Sigmoid colon (tissue), 4 donors: ENCODE results near the gene PIP4K2A.

Experiments used
- EP300 ChIP-seq, 4 donors: sonication (generic); formaldehyde crosslinking; IDR thresholded peaks; one replicate each; pipeline ENCODE4 v1.6.1; 2017; ENCODE audit warnings: antibody characterized with exemption in 4 of 4
- POLR2A ChIP-seq, 2 donors: fragments of 450-650 bp; IDR thresholded peaks; one replicate each; pipeline ENCODE4 v1.6.1; 2016; ENCODE audit warnings: antibody characterized with exemption in 2 of 2, mild to moderate bottlenecking in 2 of 2, moderate library complexity in 2 of 2
- POLR2AphosphoS5 ChIP-seq, 4 donors: sonication (generic); formaldehyde crosslinking; IDR thresholded peaks; one replicate each; pipeline ENCODE4 v1.6.1; 2017; ENCODE audit warnings: antibody characterized with exemption in 4 of 4
- TF ChIP-seq, protein P1 (sequence below), 4 experiments: fragments of 450-650 bp in 3 of 4; fragments of 200-600 bp in 1 of 4; IDR thresholded peaks; one replicate each; pipeline ENCODE4 v1.5.1; 2016 to 2019; ENCODE audit warnings: antibody characterized with exemption in 4 of 4, mild to moderate bottlenecking in 3 of 4, moderate library complexity in 2 of 4

DNA sequence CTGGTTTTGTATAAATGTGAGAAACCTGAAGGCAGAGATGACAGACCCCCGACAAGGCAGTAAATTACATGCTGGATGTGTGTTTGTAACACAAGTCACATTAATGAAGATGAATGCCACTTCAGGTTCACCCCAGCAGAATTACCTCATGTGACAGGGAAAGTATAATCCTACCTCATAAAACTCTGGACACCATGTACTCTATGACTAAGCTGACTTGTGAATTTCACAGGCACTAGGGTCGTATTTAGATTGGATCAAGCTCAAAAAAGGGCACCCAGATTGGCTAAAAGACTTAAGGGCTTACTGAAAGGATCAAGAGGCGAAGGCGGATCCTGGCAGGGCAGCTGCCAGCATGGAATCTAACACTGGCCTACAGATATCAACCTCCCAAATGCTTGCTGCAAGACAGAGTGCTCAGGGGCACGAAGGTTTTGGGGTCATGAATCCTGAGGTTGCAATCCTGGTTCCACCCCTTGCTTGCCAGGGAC lies 161.4 kb downstream of the PIP4K2A start:
- TF ChIP-seq, protein P1, sequence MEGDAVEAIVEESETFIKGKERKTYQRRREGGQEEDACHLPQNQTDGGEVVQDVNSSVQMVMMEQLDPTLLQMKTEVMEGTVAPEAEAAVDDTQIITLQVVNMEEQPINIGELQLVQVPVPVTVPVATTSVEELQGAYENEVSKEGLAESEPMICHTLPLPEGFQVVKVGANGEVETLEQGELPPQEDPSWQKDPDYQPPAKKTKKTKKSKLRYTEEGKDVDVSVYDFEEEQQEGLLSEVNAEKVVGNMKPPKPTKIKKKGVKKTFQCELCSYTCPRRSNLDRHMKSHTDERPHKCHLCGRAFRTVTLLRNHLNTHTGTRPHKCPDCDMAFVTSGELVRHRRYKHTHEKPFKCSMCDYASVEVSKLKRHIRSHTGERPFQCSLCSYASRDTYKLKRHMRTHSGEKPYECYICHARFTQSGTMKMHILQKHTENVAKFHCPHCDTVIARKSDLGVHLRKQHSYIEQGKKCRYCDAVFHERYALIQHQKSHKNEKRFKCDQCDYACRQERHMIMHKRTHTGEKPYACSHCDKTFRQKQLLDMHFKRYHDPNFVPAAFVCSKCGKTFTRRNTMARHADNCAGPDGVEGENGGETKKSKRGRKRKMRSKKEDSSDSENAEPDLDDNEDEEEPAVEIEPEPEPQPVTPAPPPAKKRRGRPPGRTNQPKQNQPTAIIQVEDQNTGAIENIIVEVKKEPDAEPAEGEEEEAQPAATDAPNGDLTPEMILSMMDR (IDR thresholded peaks at IDR 0.05): no peak
- no peak for TF ChIP-seq POLR2AphosphoS5 (IDR thresholded peaks at IDR 0.05)
- TF ChIP-seq POLR2A (IDR thresholded peaks at IDR 0.05): no peak
- no peak for TF ChIP-seq EP300 (IDR thresholded peaks at IDR 0.05)
